Cerebellar cortex (tissue), 1 donor: ENCODE data around the gene TRIM67.

Experiments used
- DNase-seq: peaks from one replicate; pipeline ENCODE4 v3.0.0-alpha.2; 2015; ENCODE audit warnings: low spot score

Gene TRIM67

GRCh38 chr1:231183639-231184590, 22.1 kb downstream of the TRIM67 start:
- no peak for DNase-seq

GRCh38 chr1:231184891-231185290, 23.0 kb downstream of the TRIM67 start:
- DNase-seq: no peak

- DNase-seq: no peak
Measured at GRCh38 chr1:231185391-231185790, 23.5 kb downstream of the TRIM67 start.

- peak; percentile 54 for DNase-seq
Measured at GRCh38 chr1:231186356-231187115, 24.7 kb downstream of the TRIM67 start.

- peak; percentile 34 for DNase-seq
Measured at GRCh38 chr1:231187571-231187970, 25.7 kb downstream of the TRIM67 start.

GRCh38 chr1:231188072-231188471, 26.2 kb downstream of the TRIM67 start:
- DNase-seq: no peak

- DNase-seq: no peak
Measured at GRCh38 chr1:231188768-231189167, 26.9 kb downstream of the TRIM67 start.

- no peak for DNase-seq
Measured at GRCh38 chr1:231189683-231190270, 27.9 kb downstream of the TRIM67 start.

GRCh38 chr1:231190456-231190855, 28.6 kb downstream of the TRIM67 start:
- DNase-seq: no peak

- DNase-seq: peak; percentile 96
Measured at GRCh38 chr1:231192620-231193163, 30.8 kb downstream of the TRIM67 start.

GRCh38 chr1:231193710-231194340, 32.0 kb downstream of the TRIM67 start:
- DNase-seq: no peak

- no peak for DNase-seq
Measured at GRCh38 chr1:231194476-231194842, 32.6 kb downstream of the TRIM67 start.

GRCh38 chr1:231194843-231195516, 33.1 kb downstream of the TRIM67 start:
- DNase-seq: no peak

- no peak for DNase-seq
Measured at GRCh38 chr1:231196307-231196706, 34.4 kb downstream of the TRIM67 start.

- DNase-seq: no peak
Measured at GRCh38 chr1:231196728-231197127, 34.9 kb downstream of the TRIM67 start.

- no peak for DNase-seq
Measured at GRCh38 chr1:231199868-231200267, 38.0 kb downstream of the TRIM67 start.

- DNase-seq: no peak
Measured at GRCh38 chr1:231200388-231201031, 38.7 kb downstream of the TRIM67 start.

- no peak for DNase-seq
Measured at GRCh38 chr1:231201375-231201978, 39.6 kb downstream of the TRIM67 start.

- no peak for DNase-seq
Measured at GRCh38 chr1:231201979-231202633, 40.2 kb downstream of the TRIM67 start.
